SK-N-SH treated with all-trans-retinoic acid at 6 μM for 48 hours (cell line): Measurements from ENCODE around the gene SLC26A1.

Experiments used
- BACH2 ChIP-seq: fragments of 250-450 bp; sonication (Bioruptor Pico); IDR thresholded peaks from 2 replicates; pipeline ENCODE4 v1.9.0; 2021; ENCODE audit warnings: mild to moderate bottlenecking, borderline replicate concordance
- CSDC2 ChIP-seq: fragments of 250-450 bp; sonication (Bioruptor Pico); IDR thresholded peaks from 2 replicates; pipeline ENCODE4 v1.5.0; 2020; ENCODE audit warnings: mild to moderate bottlenecking, moderate library complexity
- ESRRG ChIP-seq: fragments of 250-450 bp; sonication (Bioruptor Pico); IDR thresholded peaks from 2 replicates; pipeline ENCODE4 v1.6.1; 2021; ENCODE audit warnings: mild to moderate bottlenecking
- GLIS3 ChIP-seq: fragments of 250-450 bp; sonication (Bioruptor Pico); IDR thresholded peaks from 2 replicates; pipeline ENCODE4 v1.5.0; 2020; ENCODE audit warnings: mild to moderate bottlenecking, moderate library complexity
- ISL1 ChIP-seq: fragments of 250-450 bp; sonication (Bioruptor Pico); IDR thresholded peaks from 2 replicates; pipeline ENCODE4 v2.1.2; 2022; ENCODE audit warnings: mild to moderate bottlenecking, moderate library complexity
- OSR1 ChIP-seq: fragments of 250-450 bp; sonication (Bioruptor Pico); IDR thresholded peaks from 2 replicates; pipeline ENCODE4 v1.8.0; 2022; ENCODE audit warnings: moderate library complexity, mild to moderate bottlenecking, inconsistent platforms
- PATZ1 ChIP-seq: fragments of 250-450 bp; sonication (Bioruptor Pico); IDR thresholded peaks from 2 replicates; pipeline ENCODE4 v1.8.0; 2020; ENCODE audit warnings: mild to moderate bottlenecking, moderate library complexity, borderline replicate concordance
- RARB ChIP-seq: fragments of 250-450 bp; sonication (Bioruptor Pico); IDR thresholded peaks from 2 replicates; pipeline ENCODE4 v1.8.0; 2021; ENCODE audit warnings: mild to moderate bottlenecking, moderate library complexity
- SNAI2 ChIP-seq: fragments of 250-450 bp; sonication (Bioruptor Pico); IDR thresholded peaks from 2 replicates; pipeline ENCODE4 v1.5.0; 2020; ENCODE audit warnings: mild to moderate bottlenecking, moderate library complexity
- TOX ChIP-seq: fragments of 250-450 bp; sonication (Bioruptor Pico); IDR thresholded peaks from 2 replicates; pipeline ENCODE4 v1.8.0; 2021; ENCODE audit warnings: mild to moderate bottlenecking, moderate library complexity, borderline replicate concordance
- ZFP3 ChIP-seq: fragments of 250-450 bp; sonication (Bioruptor Pico); IDR thresholded peaks from 2 replicates; pipeline ENCODE4 v1.5.0; 2020; ENCODE audit warnings: mild to moderate bottlenecking, moderate library complexity
- ZFP30 ChIP-seq: fragments of 450-650 bp; formaldehyde crosslinking; IDR thresholded peaks from 2 replicates; pipeline ENCODE4 v1.5.0; 2022; ENCODE audit warnings: mild to moderate bottlenecking, moderate library complexity
- ZNF565 ChIP-seq: fragments of 450-650 bp; formaldehyde crosslinking; conservative IDR thresholded peaks from 2 replicates; pipeline ENCODE4 v1.5.0; 2020; ENCODE audit warnings: low read depth, mild to moderate bottlenecking, moderate library complexity

GRCh38 chr4:974668-975067, 18.5 kb downstream of the SLC26A1 start:
- TF ChIP-seq ESRRG (CRISPR knock-in tag) (no peak), ISL1 (CRISPR knock-in tag) (no peak), PATZ1 (CRISPR knock-in tag) (no peak), RARB (CRISPR knock-in tag) (no peak), CSDC2 (CRISPR knock-in tag) (no peak), ZFP30 (CRISPR knock-in tag) (no peak), ZNF565 (CRISPR knock-in tag) (no peak), OSR1 (no peak), GLIS3 (CRISPR knock-in tag) (no peak), TOX (CRISPR knock-in tag) (no peak), ZFP3 (no peak), SNAI2 (no peak), BACH2 (CRISPR knock-in tag) (no peak)
